Epithelial cell of prostate (primary cell): ENCODE results near the gene DPY19L3.
"Not testable (repeated sequence)": the region's sequence is repeated elsewhere in the genome, so short reads cannot be mapped to it uniquely, and the experiment has no call there.

Experiments
- DNase-seq: peaks from one replicate; pipeline ENCODE4 v3.0.0-alpha.2; 2011; ENCODE audit warnings: low read depth, low spot score
- H3K27ac ChIP-seq: fragments of 450-650 bp; 2 replicates; pipeline ENCODE4 v1.5.1; 2017; ENCODE audit warnings: mild to moderate bottlenecking

DPY19L3 gene

GRCh38 chr19:32436692-32437091 is 31.1 kb downstream of the DPY19L3 start:
- no peak for DNase-seq
- H3K27ac ChIP-seq, result no peak overlapping the region

GRCh38 chr19:32437096-32437495 is 31.5 kb downstream of the DPY19L3 start:
- no peak for DNase-seq
- H3K27ac ChIP-seq, result no peak overlapping the region

- no peak overlapping the region for H3K27ac ChIP-seq
- no peak for DNase-seq
Measured at GRCh38 chr19:32438751-32439150, 33.2 kb downstream of the DPY19L3 start.

GRCh38 chr19:32442650-32443049 is 37.1 kb downstream of the DPY19L3 start:
- H3K27ac ChIP-seq, result no peak overlapping the region
- DNase-seq, result no peak

GRCh38 chr19:32447534-32447933 is 42.0 kb downstream of the DPY19L3 start:
- not testable (repeated sequence) for DNase-seq, H3K27ac ChIP-seq

GRCh38 chr19:32448026-32448425 is 42.5 kb downstream of the DPY19L3 start:
- H3K27ac ChIP-seq, result no peak overlapping the region
- no peak for DNase-seq

- no peak for DNase-seq
- no peak overlapping the region for H3K27ac ChIP-seq
Measured at GRCh38 chr19:32450217-32450616, 44.6 kb downstream of the DPY19L3 start.

GRCh38 chr19:32453736-32454135 is 48.2 kb downstream of the DPY19L3 start:
- no peak overlapping the region for H3K27ac ChIP-seq
- DNase-seq, result no peak

GRCh38 chr19:32456406-32456805 is 50.8 kb downstream of the DPY19L3 start:
- DNase-seq, result no peak
- no peak overlapping the region for H3K27ac ChIP-seq

- H3K27ac ChIP-seq, result no peak overlapping the region
- DNase-seq, result no peak
Measured at GRCh38 chr19:32457571-32458158, 52.1 kb downstream of the DPY19L3 start.

- no peak for DNase-seq
- no peak overlapping the region for H3K27ac ChIP-seq
Measured at GRCh38 chr19:32458500-32459123, 53.0 kb downstream of the DPY19L3 start.

- DNase-seq, result no peak
- no peak overlapping the region for H3K27ac ChIP-seq
Measured at GRCh38 chr19:32459204-32459865, 53.8 kb downstream of the DPY19L3 start.

- H3K27ac ChIP-seq, result no peak overlapping the region
- DNase-seq, result no peak
Measured at GRCh38 chr19:32460476-32460875, 54.9 kb downstream of the DPY19L3 start.

GRCh38 chr19:32464279-32464678 is 58.7 kb downstream of the DPY19L3 start:
- no peak for DNase-seq

GRCh38 chr19:32465176-32465575 is 59.6 kb downstream of the DPY19L3 start:
- H3K27ac ChIP-seq, result no peak overlapping the region
- no peak for DNase-seq

More at GRCh38 chr19:32464279-32464678, 58.7 kb downstream of the DPY19L3 start:
- no peak overlapping the region for H3K27ac ChIP-seq

- no peak for DNase-seq
- H3K27ac ChIP-seq, result no peak overlapping the region
Measured at GRCh38 chr19:32469795-32470194, 64.2 kb downstream of the DPY19L3 start.

- no peak for DNase-seq
- H3K27ac ChIP-seq, result no peak overlapping the region
Measured at GRCh38 chr19:32471095-32471494, 65.5 kb downstream of the DPY19L3 start.

- DNase-seq, result no peak
- H3K27ac ChIP-seq, result no peak overlapping the region
Measured at GRCh38 chr19:32471811-32472210, 66.2 kb downstream of the DPY19L3 start.

- no peak for DNase-seq
- no peak overlapping the region for H3K27ac ChIP-seq
Measured at GRCh38 chr19:32475141-32476031, 69.8 kb downstream of the DPY19L3 start.

GRCh38 chr19:32476032-32476350 is 70.4 kb downstream of the DPY19L3 start:
- DNase-seq, result no peak
- no peak overlapping the region for H3K27ac ChIP-seq

GRCh38 chr19:32480321-32480720 is 74.8 kb downstream of the DPY19L3 start:
- no peak overlapping the region for H3K27ac ChIP-seq
- DNase-seq, result no peak
